WI38 (cell line): ENCODE results near the gene KTN1.

Experiments
- H3K4me3 ChIP-seq: 2 replicates; pipeline ENCODE4 v1.5.1; 2011; ENCODE audit warnings: low read depth, mild to moderate bottlenecking, control low read depth, low read length
- TF ChIP-seq, protein P1 (sequence below): IDR thresholded peaks from 2 replicates; pipeline ENCODE4 v1.5.1; 2012; ENCODE audit warnings: low read depth, mild to moderate bottlenecking, control low read depth, low read length

KTN1 gene

GRCh38 chr14:55585854-55586253 is 5.8 kb downstream of the KTN1 start:
- H3K4me3 ChIP-seq, result no peak overlapping the region
- TF ChIP-seq, protein P1, sequence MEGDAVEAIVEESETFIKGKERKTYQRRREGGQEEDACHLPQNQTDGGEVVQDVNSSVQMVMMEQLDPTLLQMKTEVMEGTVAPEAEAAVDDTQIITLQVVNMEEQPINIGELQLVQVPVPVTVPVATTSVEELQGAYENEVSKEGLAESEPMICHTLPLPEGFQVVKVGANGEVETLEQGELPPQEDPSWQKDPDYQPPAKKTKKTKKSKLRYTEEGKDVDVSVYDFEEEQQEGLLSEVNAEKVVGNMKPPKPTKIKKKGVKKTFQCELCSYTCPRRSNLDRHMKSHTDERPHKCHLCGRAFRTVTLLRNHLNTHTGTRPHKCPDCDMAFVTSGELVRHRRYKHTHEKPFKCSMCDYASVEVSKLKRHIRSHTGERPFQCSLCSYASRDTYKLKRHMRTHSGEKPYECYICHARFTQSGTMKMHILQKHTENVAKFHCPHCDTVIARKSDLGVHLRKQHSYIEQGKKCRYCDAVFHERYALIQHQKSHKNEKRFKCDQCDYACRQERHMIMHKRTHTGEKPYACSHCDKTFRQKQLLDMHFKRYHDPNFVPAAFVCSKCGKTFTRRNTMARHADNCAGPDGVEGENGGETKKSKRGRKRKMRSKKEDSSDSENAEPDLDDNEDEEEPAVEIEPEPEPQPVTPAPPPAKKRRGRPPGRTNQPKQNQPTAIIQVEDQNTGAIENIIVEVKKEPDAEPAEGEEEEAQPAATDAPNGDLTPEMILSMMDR, result no peak

DNA sequence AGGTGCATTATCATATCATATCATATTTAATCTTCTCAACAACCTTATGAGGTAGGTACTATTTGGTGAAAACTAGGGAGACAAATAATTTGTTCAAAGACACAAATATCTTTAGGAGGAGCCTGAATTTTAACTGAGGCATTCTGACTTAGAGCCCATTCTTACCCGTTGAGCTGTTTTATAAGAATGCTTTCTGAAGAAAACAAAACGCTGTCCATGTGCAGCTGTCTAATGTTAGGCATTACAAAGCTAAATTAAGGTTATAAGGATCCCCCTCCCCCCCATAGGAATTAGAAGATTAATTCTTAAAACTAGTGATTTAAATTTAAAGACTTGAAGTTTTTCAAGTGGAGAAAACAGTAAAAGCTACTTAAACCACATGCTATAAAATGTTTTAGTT is 6.4 kb downstream of the KTN1 start:
- TF ChIP-seq, protein P1, result no peak
- no peak overlapping the region for H3K4me3 ChIP-seq

- TF ChIP-seq, protein P1, result no peak
- no peak overlapping the region for H3K4me3 ChIP-seq
These were observed 7.8 kb downstream of the KTN1 start for GRCh38 chr14:55587847-55588246.

- no peak overlapping the region for H3K4me3 ChIP-seq
These were observed 8.3 kb downstream of the KTN1 start for GRCh38 chr14:55588259-55588699.

GRCh38 chr14:55589171-55589570 is 9.2 kb downstream of the KTN1 start:
- H3K4me3 ChIP-seq, result no peak overlapping the region
- TF ChIP-seq, protein P1, result no peak

More at GRCh38 chr14:55588259-55588699, 8.3 kb downstream of the KTN1 start:
- TF ChIP-seq, protein P1, result no peak

DNA sequence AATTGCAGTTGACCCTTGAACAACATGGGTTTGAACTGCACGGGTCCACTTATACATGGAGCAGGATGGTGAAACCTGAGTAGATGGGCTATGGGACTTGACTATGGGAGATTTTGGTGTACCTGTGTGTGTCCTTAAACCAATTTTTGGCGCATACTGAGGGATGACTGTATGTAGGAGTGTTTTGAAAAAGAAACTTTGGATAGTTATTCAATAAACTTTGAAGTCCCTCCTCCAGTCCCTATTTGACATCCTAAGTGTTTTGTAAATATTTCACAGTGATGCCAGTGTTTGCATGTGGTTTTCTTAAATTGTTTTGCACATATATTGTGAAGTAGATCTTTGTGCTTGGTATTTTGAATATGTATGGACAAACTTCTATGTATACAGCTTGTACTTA is 12.4 kb downstream of the KTN1 start:
- TF ChIP-seq, protein P1, result no peak

DNA sequence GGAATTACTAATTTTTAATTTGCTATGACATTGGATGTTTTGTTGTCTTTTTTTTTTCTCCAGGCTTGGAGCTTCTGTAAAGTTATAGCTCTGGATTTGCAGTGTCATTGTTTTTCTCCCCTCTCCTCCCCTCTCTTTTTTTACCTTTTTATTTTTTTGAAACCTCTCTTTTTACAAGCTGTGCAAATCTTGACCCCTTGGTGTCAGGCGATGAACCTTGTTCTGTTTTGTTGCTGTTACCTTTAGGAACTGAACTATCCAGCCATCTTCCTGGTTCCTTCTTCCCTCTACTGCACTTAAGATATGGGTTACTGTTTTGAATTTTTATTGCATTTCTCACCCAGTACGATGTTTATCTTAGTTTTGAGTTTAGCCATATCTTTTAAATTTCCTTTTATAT is 13.7 kb downstream of the KTN1 start:
- TF ChIP-seq, protein P1, result no peak
- no peak overlapping the region for H3K4me3 ChIP-seq

More for the DNA sequence above, 12.4 kb downstream of the KTN1 start:
- H3K4me3 ChIP-seq, result no peak overlapping the region
